Pancreas (tissue), 10 donors: ENCODE measurements around the gene IAPP. TPM values are rescaled to one million over a fixed set of nuclear protein-coding genes. Genes with fewer than 3 reads are reported as not detected.
"Not testable (repeated sequence)": the region's sequence is repeated elsewhere in the genome, so short reads cannot be mapped to it uniquely, and the experiment has no call there.

Experiments used
- ATAC-seq, 4 donors: fragments of 200-7000 bp; cut with Tn5 transposase; one replicate each; pipeline versions ENCODE4 v1.8.0 to v1.9.1; 2020; ENCODE audit warnings: mild to moderate bottlenecking in 4 of 4, moderate library complexity in 4 of 4
- DNase-seq, 6 donors: peaks; one replicate each; pipeline ENCODE4 v3.0.0-alpha.2; 2020
- FAIRE-seq: peaks from 2 replicates; lab custom pipeline; 2012; peaks lifted over from hg19 to GRCh38; lab: Jason Lieb, UNC
- H3K27ac ChIP-seq, 4 donors: fragments of 200-600 bp; sonication (generic); 1 replicate in 3 of 4; 2 replicates in 1 of 4; pipeline versions ENCODE4 v1.5.0 to v1.8.0; 2020
- H3K27me3 ChIP-seq, 4 donors: fragments of 200-600 bp; one replicate each; pipeline ENCODE4 v1.8.0; 2021
- H3K36me3 ChIP-seq, 3 donors: fragments of 200-600 bp; sonication (generic) in 1 of 3; one replicate each; pipeline versions ENCODE4 v1.5.0 to v1.8.0; 2020 to 2021
- H3K4me1 ChIP-seq, 3 donors: fragments of 200-600 bp; one replicate each; pipeline ENCODE4 v1.8.0; 2021
- H3K4me3 ChIP-seq, 4 donors: fragments of 200-600 bp; sonication (generic) in 2 of 4; one replicate each; pipeline versions ENCODE4 v1.5.0 to v1.8.0; 2020 to 2021
- H3K9me3 ChIP-seq, 4 donors: fragments of 200-600 bp; one replicate each; pipeline ENCODE4 v1.8.0; 2021
- CTCF ChIP-seq, 4 donors: fragments of 200-600 bp; sonication (generic) in 3 of 4; IDR thresholded peaks; one replicate each; pipeline versions ENCODE4 v1.5.0 to v1.8.0; 2021; ENCODE audit warnings: antibody characterized with exemption in 4 of 4
- WGBS, 2 donors: extraction: QIAGEN DNeasy Blood & Tissue Kit; methylation state at CpG; one replicate each; pipeline ENCODE4 v1.1.7; 2013; 5-methylcytosine and 5-hydroxymethylcytosine counted together
- intact Hi-C, 3 donors: fragments of 100-400 bp; cut with DNase I; formaldehyde crosslinking; loops; one replicate each; pipeline versions ENCODE4 v1.11.1 to v1.14.2; 2022
- polyA plus RNA-seq, 2 donors: library from polyadenylated mRNA; stranded (reverse); fragments of 200-250 nt; gene quantifications; one replicate each; pipeline ENCODE4 v1.2.3, GENCODE V29; 2013
- total RNA-seq, 6 donors: library from RNA; stranded (reverse); fragmentation: NEBNext Ultra II Directional in 4 of 6; extraction: Animal tissue kit (Norgen Biotek cat#: 25700) in 4 of 6; gene quantifications; one replicate each; pipeline versions ENCODE4 v1.2.1 to v1.2.4, GENCODE V29; 2021 to 2023
- donor health status: healthy with polysubstance abuse.
- donor health status: DM: no; HTN: no; CAD: no; lungs with moderate emphysema.
- donor health status: DM: no; HTN: no; CAD: no.
- donor health status: control.
- donor health status: control.
- donor health status: Bipolar disorder and iron deficiency.
- donor health status: DM: yes; HTN: yes; CAD: no.
- donor health status: DM: no; HTN: no; CAD: no.
- donor health status: DM: no; HTN: no; CAD: no.
- donor health status: DM: yes; HTN: yes; CAD: no.

IAPP gene
- total and polyA plus RNA-seq, 8 donors, result 2.2 to 1,679 (median 83.0) TPM

- intact Hi-C loops, result no loop called here
- WGBS, 2 donors, result 9 to 10% methylated on average over 1 of the region's 1 CpG
- no peak for ATAC-seq
These were observed 19.7 kb downstream of the IAPP start for GRCh38 chr12:21392384-21392783.

GRCh38 chr12:21394828-21395626 lies 22.3 kb downstream of the IAPP start:
- intact Hi-C loops, H3K27ac ChIP-seq, ATAC-seq, H3K4me3 ChIP-seq, FAIRE-seq, H3K36me3 ChIP-seq, H3K4me1 ChIP-seq, H3K27me3 ChIP-seq, DNase-seq, H3K9me3 ChIP-seq: not testable (repeated sequence)
- WGBS, 2 donors, result 80 to 85% methylated on average over 26 to 27 of the region's 28 CpGs

More at GRCh38 chr12:21392384-21392783, 19.7 kb downstream of the IAPP start:
- DNase-seq (no peak), FAIRE-seq (no peak)
- Histone ChIP-seq H3K4me3 (no peak overlapping the region), H3K4me1 (no peaks in the 10 kb centered on the region), H3K36me3 (no peaks in the 10 kb centered on the region), H3K27ac (no peak overlapping the region), H3K9me3 (no peaks in the 10 kb centered on the region), H3K27me3 (no peaks in the 10 kb centered on the region)
- TF ChIP-seq CTCF (IDR thresholded peaks at IDR 0.05), result no peak

GRCh38 chr12:21413369-21414277 lies 40.9 kb downstream of the IAPP start:
- no peak for TF ChIP-seq CTCF (IDR thresholded peaks at IDR 0.05)
- Histone ChIP-seq H3K4me3 (no peak overlapping the region), H3K27me3 (no peaks in the 10 kb centered on the region), H3K4me1 (no peaks in the 10 kb centered on the region), H3K36me3 (no peaks in the 10 kb centered on the region), H3K27ac (no peak overlapping the region), H3K9me3 (no peaks in the 10 kb centered on the region)
- intact Hi-C loops, result no loop called here
- no peak for DNase-seq
- 79 to 81% methylated on average over 16 of the region's 16 CpGs for WGBS, 2 donors
- no peak for FAIRE-seq
- ATAC-seq, result no peak

- WGBS, 2 donors, result 53 to 60% methylated on average over 4 of the region's 4 CpGs
- Histone ChIP-seq H3K4me1 (no peaks in the 10 kb centered on the region), H3K36me3 (no peaks in the 10 kb centered on the region), H3K27ac (no peak overlapping the region), H3K4me3 (no peak overlapping the region), H3K9me3 (no peaks in the 10 kb centered on the region), H3K27me3 (no peaks in the 10 kb centered on the region)
- FAIRE-seq (no peak), ATAC-seq (no peak), DNase-seq (no peak)
- intact Hi-C loops, result no loop called here
- TF ChIP-seq CTCF (IDR thresholded peaks at IDR 0.05), result no peak
These were observed 43.9 kb downstream of the IAPP start for GRCh38 chr12:21416511-21417121.

GRCh38 chr12:21418398-21418797 lies 45.7 kb downstream of the IAPP start:
- H3K27me3 ChIP-seq, FAIRE-seq, H3K9me3 ChIP-seq, ATAC-seq, H3K4me3 ChIP-seq, intact Hi-C loops, H3K27ac ChIP-seq, H3K4me1 ChIP-seq, DNase-seq, H3K36me3 ChIP-seq: not testable (repeated sequence)
- WGBS, 2 donors, result 59 to 81% methylated on average over 5 of the region's 5 CpGs

- DNase-seq, H3K27ac ChIP-seq, intact Hi-C loops, H3K4me1 ChIP-seq, H3K4me3 ChIP-seq, FAIRE-seq, ATAC-seq, H3K27me3 ChIP-seq, H3K9me3 ChIP-seq, H3K36me3 ChIP-seq: not testable (repeated sequence)
- WGBS, 2 donors, result 78 to 85% methylated on average over 29 to 30 of the region's 30 CpGs
These were observed 46.5 kb downstream of the IAPP start for GRCh38 chr12:21419009-21419699.
